Measurements from ENCODE around the gene SERPINA12. TPM values are rescaled to one million over a fixed set of nuclear protein-coding genes. Genes with fewer than 3 reads are reported as not detected.

SERPINA12 gene
- total and polyA plus RNA-seq, 2 of the 13 experiments (the other 11 are each of a cell fraction or from before 2014, with no cell fraction given): 0.08 TPM; not detected in 1

DNA sequence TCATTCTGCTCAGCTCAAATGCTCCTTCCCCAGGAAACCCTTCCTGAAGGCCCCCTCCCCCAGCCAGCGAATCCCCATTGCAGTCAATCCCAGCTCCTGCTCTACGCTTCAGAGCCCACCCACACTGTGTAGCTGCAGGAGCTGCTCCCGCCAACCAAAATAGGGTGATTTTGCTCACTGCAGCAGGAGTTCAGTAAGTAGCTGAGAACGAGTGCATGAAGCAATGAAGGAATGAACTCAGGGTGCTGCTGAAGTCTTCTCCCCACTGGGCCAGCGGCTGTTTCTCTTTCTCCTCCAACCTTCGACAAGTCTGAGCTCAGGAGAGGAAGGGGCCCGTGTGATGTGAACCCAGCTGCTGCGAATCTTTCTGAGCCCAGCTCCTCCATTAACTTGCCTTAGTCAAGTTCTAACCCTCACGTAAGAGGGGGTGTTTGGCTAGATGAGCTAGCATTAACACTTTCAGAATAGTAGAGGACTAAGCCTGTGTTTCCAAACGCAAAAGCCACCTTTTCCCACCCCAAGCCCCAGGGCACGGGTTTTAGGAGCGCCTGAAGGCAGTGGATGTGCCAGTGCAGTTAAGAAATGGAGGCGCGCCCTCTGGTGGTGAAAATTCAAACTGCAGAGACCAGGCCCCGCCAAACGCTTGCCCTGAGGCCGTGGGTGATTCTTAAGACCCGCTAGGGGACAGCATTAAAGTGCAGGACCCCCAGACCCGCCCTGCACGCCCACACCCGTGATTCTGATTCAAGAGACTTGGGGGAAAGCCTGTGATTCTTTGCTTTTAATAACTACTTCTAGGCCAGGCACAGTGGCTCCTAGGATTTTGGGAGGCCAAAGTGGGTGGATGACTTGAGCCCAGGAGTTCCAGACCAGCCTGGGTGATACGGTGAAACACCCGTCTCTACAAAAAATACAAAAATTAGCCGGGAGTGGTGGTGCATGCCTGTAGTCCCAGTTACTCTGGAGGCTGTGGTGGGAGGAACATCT lies 40.0 kb upstream of the SERPINA12 start (continued):
- TF ChIP-seq BORCS8-MEF2B (CRISPR knock-in tag; IDR thresholded peaks at IDR 0.05): no peak
- no peak for TF ChIP-seq ZNF17 (CRISPR knock-in tag; IDR thresholded peaks at IDR 0.05)
- no peak for TF ChIP-seq MAF1 (CRISPR knock-in tag; IDR thresholded peaks at IDR 0.05; ENCODE audit: borderline replicate concordance)
- TF ChIP-seq, protein P1, sequence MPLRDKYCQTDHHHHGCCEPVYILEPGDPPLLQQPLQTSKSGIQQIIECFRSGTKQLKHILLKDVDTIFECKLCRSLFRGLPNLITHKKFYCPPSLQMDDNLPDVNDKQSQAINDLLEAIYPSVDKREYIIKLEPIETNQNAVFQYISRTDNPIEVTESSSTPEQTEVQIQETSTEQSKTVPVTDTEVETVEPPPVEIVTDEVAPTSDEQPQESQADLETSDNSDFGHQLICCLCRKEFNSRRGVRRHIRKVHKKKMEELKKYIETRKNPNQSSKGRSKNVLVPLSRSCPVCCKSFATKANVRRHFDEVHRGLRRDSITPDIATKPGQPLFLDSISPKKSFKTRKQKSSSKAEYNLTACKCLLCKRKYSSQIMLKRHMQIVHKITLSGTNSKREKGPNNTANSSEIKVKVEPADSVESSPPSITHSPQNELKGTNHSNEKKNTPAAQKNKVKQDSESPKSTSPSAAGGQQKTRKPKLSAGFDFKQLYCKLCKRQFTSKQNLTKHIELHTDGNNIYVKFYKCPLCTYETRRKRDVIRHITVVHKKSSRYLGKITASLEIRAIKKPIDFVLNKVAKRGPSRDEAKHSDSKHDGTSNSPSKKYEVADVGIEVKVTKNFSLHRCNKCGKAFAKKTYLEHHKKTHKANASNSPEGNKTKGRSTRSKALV (CRISPR knock-in tag; IDR thresholded peaks at IDR 0.05): no peak
- no peak for TF ChIP-seq TAF1 (CRISPR knock-in tag; IDR thresholded peaks at IDR 0.05)
- no peak for TF ChIP-seq ZNF547 (CRISPR knock-in tag; IDR thresholded peaks at IDR 0.05)
- TF ChIP-seq MAFG (CRISPR knock-in tag; IDR thresholded peaks at IDR 0.05): no peak
- TF ChIP-seq ONECUT2 (CRISPR knock-in tag; IDR thresholded peaks at IDR 0.05): no peak
- no peak for TF ChIP-seq SMAD1 (CRISPR knock-in tag; IDR thresholded peaks at IDR 0.05; ENCODE audit: borderline replicate concordance, low read depth)
- TF ChIP-seq XRCC5 (optimal IDR thresholded peaks at IDR 0.05; ENCODE audit: low read length): no peak
- no peak for TF ChIP-seq PRPF4 (IDR thresholded peaks at IDR 0.05; ENCODE audit: low read depth, low read length, poor library complexity, severe bottlenecking)
- TF ChIP-seq, protein P2, sequence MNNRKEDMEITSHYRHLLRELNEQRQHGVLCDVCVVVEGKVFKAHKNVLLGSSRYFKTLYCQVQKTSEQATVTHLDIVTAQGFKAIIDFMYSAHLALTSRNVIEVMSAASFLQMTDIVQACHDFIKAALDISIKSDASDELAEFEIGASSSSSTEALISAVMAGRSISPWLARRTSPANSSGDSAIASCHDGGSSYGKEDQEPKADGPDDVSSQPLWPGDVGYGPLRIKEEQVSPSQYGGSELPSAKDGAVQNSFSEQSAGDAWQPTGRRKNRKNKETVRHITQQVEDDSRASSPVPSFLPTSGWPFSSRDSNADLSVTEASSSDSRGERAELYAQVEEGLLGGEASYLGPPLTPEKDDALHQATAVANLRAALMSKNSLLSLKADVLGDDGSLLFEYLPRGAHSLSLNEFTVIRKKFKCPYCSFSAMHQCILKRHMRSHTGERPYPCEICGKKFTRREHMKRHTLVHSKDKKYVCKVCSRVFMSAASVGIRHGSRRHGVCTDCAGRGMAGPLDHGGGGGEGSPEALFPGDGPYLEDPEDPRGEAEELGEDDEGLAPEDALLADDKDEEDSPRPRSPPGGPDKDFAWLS (CRISPR knock-in tag; IDR thresholded peaks at IDR 0.05; ENCODE audit: borderline replicate concordance): no peak
- TF ChIP-seq, protein P3, sequence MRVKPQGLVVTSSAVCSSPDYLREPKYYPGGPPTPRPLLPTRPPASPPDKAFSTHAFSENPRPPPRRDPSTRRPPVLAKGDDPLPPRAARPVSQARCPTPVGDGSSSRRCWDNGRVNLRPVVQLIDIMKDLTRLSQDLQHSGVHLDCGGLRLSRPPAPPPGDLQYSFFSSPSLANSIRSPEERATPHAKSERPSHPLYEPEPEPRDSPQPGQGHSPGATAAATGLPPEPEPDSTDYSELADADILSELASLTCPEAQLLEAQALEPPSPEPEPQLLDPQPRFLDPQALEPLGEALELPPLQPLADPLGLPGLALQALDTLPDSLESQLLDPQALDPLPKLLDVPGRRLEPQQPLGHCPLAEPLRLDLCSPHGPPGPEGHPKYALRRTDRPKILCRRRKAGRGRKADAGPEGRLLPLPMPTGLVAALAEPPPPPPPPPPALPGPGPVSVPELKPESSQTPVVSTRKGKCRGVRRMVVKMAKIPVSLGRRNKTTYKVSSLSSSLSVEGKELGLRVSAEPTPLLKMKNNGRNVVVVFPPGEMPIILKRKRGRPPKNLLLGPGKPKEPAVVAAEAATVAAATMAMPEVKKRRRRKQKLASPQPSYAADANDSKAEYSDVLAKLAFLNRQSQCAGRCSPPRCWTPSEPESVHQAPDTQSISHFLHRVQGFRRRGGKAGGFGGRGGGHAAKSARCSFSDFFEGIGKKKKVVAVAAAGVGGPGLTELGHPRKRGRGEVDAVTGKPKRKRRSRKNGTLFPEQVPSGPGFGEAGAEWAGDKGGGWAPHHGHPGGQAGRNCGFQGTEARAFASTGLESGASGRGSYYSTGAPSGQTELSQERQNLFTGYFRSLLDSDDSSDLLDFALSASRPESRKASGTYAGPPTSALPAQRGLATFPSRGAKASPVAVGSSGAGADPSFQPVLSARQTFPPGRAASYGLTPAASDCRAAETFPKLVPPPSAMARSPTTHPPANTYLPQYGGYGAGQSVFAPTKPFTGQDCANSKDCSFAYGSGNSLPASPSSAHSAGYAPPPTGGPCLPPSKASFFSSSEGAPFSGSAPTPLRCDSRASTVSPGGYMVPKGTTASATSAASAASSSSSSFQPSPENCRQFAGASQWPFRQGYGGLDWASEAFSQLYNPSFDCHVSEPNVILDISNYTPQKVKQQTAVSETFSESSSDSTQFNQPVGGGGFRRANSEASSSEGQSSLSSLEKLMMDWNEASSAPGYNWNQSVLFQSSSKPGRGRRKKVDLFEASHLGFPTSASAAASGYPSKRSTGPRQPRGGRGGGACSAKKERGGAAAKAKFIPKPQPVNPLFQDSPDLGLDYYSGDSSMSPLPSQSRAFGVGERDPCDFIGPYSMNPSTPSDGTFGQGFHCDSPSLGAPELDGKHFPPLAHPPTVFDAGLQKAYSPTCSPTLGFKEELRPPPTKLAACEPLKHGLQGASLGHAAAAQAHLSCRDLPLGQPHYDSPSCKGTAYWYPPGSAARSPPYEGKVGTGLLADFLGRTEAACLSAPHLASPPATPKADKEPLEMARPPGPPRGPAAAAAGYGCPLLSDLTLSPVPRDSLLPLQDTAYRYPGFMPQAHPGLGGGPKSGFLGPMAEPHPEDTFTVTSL (CRISPR knock-in tag; IDR thresholded peaks at IDR 0.05; ENCODE audit: borderline replicate concordance): no peak
- TF ChIP-seq ZC3H13 (CRISPR knock-in tag; IDR thresholded peaks at IDR 0.05): 0 out of 2 replicates have a peak, but pooled peaks have one; percentile 35
- TF ChIP-seq MYC (CRISPR knock-in tag; IDR thresholded peaks at IDR 0.05; ENCODE audit: borderline replicate concordance): peak; percentile 17; the same call in 1 of the 2 replicates
- TF ChIP-seq, protein P4, sequence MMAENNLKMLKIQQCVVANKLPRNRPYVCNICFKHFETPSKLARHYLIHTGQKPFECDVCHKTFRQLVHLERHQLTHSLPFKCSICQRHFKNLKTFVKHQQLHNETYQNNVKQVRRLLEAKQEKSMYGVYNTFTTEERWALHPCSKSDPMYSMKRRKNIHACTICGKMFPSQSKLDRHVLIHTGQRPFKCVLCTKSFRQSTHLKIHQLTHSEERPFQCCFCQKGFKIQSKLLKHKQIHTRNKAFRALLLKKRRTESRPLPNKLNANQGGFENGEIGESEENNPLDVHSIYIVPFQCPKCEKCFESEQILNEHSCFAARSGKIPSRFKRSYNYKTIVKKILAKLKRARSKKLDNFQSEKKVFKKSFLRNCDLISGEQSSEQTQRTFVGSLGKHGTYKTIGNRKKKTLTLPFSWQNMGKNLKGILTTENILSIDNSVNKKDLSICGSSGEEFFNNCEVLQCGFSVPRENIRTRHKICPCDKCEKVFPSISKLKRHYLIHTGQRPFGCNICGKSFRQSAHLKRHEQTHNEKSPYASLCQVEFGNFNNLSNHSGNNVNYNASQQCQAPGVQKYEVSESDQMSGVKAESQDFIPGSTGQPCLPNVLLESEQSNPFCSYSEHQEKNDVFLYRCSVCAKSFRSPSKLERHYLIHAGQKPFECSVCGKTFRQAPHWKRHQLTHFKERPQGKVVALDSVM (CRISPR knock-in tag; IDR thresholded peaks at IDR 0.05): no peak

Data from HepG2 (cell line).